NCI-H2196 (cell line): ENCODE measurements around the gene CBFA2T3.

Experiments used
- DNase-seq: peaks from one replicate; lab custom pipeline; 2025; ENCODE audit not compliant: unreplicated experiment; lab: John Stamatoyannopoulos, UW

The CBFA2T3 gene

GRCh38 chr16:88940862-88941817, 35.9 kb downstream of the CBFA2T3 start:
- peak; percentile 34 for DNase-seq

GRCh38 chr16:88939972-88940861, 36.8 kb downstream of the CBFA2T3 start:
- DNase-seq: no peak

- no peak for DNase-seq
Observed at GRCh38 chr16:88939245-88939971, 37.6 kb downstream of the CBFA2T3 start.

GRCh38 chr16:88938777-88939244, 38.2 kb downstream of the CBFA2T3 start:
- no peak for DNase-seq

GRCh38 chr16:88938119-88938776, 38.8 kb downstream of the CBFA2T3 start:
- no peak for DNase-seq

- DNase-seq: no peak
Observed at GRCh38 chr16:88937206-88937621, 39.8 kb downstream of the CBFA2T3 start.

GRCh38 chr16:88936556-88937205, 40.3 kb downstream of the CBFA2T3 start:
- no peak for DNase-seq

- peak; percentile 30 for DNase-seq
Observed at GRCh38 chr16:88936008-88936555, 40.9 kb downstream of the CBFA2T3 start.

- no peak for DNase-seq
Observed at GRCh38 chr16:88934066-88934667, 42.8 kb downstream of the CBFA2T3 start.

GRCh38 chr16:88932929-88933328, 44.1 kb downstream of the CBFA2T3 start:
- no peak for DNase-seq

GRCh38 chr16:88931936-88932335, 45.1 kb downstream of the CBFA2T3 start:
- DNase-seq: no peak

GRCh38 chr16:88931373-88931900, 45.6 kb downstream of the CBFA2T3 start:
- no peak for DNase-seq

- no peak for DNase-seq
Observed at GRCh38 chr16:88930716-88931115, 46.3 kb downstream of the CBFA2T3 start.

- DNase-seq: peak; percentile 61
Observed at GRCh38 chr16:88929091-88929445, 47.9 kb downstream of the CBFA2T3 start.

GRCh38 chr16:88928405-88929090, 48.5 kb downstream of the CBFA2T3 start:
- DNase-seq: peak; percentile 27

- DNase-seq: no peak
Observed at GRCh38 chr16:88927661-88928060, 49.3 kb downstream of the CBFA2T3 start.

- no peak for DNase-seq
Observed at GRCh38 chr16:88927010-88927409, 50.0 kb downstream of the CBFA2T3 start.

- no peak for DNase-seq
Observed at GRCh38 chr16:88926374-88926990, 50.5 kb downstream of the CBFA2T3 start.
